GM19328 (cell line): Measurements from ENCODE around the gene PDIA2.

Experiments used
- ATAC-seq: cut with Tn5 transposase; IDR thresholded peaks from one replicate; pipeline ENCODE4 v1.9.1; 2021; ENCODE audit warnings: mild to moderate bottlenecking, moderate library complexity; ENCODE audit not compliant: unreplicated experiment

PDIA2 gene

GRCh38 chr16:279531-279930 is 3.4 kb upstream of the PDIA2 start:
- ATAC-seq, result no peak

DNA sequence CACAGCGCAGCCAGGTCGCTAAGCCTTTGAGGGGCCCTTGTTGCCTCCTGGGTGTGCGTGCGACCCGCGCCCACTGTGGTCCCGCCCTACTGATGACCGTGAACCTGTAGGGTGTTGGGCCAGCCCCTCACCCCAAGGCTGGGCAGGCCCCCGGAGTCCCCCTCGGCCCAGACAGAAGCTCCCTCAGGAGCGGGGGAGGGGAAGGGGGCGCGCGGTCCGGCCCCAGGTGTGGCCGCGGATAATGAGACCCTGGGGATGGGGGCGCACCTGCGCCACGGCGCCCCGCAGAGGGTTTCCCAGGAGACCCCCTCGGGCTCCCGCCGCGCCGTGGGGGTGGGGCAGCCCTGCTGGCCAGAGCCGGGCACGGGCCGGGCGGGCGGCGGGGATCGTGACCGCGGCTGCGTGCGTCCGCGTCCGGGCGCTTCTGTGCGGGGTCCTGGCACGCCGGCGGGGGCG is 2.9 kb upstream of the PDIA2 start:
- no peak for ATAC-seq

- ATAC-seq, result no peak
These were observed 2.4 kb upstream of the PDIA2 start, which contains the start of gene ARHGDIG for GRCh38 chr16:280552-280951. Gene ARHGDIG (plus strand): TSS chr16:280591. CDS start chr16:280681, 90 bp downstream.

DNA sequence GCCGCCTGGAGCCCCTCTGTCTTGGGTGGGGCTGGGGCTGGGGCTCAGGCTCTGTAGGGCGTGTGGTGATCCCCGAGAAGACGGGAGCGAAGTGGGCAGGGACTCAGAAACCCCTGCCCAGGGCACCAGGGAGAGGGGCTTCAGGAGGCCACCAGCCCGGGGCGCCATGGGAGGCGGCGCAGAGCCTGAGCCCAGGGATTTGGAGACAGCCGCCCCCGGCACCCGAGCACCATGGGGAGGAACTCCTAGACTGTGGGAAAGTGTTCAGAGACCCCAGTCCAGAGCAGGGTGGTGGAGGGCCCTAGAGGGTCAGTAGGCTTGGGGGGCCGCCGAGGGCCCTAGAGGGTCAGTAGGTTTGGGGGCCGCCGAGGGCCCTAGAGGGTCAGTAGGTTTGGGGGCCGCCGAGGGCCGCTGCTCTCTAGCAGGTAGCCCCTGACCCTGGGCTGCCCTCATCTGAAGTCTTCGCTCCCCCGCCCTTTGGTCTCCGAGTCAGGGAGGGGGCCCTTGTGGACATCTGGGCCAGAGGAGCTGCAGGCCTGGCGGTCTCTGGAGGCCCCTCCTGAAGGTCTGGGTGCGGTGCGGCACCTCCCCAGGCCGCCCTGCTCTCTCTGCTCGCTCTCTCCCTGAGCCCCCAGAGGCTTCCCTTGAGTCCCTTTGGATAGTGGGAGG is 1.8 kb upstream of the PDIA2 start:
- no peak for ATAC-seq

- no peak for ATAC-seq
These were observed 1.2 kb upstream of the PDIA2 start for GRCh38 chr16:281660-282255.

DNA sequence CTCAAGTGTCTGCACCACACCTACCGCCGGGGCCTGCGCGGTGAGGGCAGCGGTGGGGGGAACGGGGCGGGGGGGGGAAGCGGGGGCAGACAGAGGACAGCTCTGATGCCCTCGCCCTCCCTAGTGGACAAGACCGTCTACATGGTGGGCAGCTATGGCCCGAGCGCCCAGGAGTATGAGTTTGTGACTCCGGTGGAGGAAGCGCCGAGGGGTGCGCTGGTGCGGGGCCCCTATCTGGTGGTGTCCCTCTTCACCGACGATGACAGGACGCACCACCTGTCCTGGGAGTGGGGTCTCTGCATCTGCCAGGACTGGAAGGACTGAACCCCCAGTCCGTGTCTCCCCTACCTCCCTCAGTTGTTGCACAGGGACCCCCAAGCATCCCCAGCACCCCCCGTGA is 473 bp upstream of the PDIA2 start:
- ATAC-seq, result no peak

GRCh38 chr16:284204-285120 is 1.5 kb downstream of the PDIA2 start:
- ATAC-seq, result no peak

DNA sequence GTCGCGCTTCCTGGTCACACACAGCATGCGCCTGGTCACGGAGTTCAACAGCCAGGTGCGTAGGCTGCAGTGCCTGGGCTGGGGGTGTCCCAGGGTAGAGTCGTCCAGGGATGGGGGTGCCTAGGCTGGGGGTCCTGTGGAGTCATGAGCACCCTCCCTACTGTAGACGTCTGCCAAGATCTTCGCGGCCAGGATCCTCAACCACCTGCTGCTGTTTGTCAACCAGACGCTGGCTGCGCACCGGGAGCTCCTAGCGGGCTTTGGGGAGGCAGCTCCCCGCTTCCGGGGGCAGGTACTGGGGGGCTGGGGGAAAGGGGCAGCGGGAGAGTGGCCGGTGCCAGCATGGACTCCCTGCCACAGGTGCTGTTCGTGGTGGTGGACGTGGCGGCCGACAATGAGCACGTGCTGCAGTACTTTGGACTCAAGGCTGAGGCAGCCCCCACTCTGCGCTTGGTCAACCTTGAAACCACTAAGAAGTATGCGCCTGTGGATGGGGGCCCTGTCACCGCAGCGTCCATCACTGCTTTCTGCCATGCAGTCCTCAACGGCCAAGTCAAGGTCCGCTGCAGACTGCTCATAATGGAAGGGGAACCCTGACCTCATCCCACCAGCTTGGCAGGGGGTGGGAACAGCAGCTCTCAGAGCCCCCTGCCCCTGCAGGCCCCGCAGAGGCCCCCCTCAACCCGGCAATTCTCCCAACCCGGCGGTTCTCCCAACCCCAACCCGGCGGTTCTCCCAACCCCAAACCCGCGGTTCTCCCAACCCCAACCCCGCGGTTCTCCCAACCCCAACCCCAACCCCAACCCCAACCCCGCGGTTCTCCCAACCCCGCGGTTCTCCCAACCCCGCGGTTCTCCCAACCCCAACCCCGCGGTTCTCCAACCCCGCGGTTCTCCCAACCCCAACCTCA is 2.4 kb downstream of the PDIA2 start:
- no peak for ATAC-seq

- no peak for ATAC-seq
These were observed 3.7 kb downstream of the PDIA2 start for GRCh38 chr16:286491-287297.

DNA sequence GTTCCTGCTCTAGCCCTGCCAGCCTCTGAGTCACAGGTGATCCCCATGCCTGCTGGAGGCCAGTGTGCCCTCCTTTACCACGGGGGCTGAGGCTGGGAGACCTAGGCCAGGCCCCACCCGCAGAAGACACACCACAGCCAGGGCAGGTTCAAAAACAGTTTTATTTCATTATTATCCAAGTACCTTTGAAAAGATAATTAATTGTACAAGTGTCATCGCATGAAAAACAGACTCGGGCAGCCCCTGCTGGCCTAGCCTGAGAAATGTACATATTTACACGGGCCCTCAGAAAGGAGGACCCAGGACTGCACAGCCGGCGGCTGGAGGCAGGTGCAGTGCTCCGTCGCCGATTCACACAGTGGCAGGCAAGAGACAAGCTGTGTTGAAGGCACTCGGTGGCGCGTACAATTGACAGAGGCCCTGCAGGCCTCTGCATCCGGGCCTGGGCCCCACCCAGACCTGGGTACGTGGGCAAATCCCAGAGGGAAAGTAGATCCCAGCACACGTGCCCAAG is 4.4 kb downstream of the PDIA2 start:
- ATAC-seq, result no peak

DNA sequence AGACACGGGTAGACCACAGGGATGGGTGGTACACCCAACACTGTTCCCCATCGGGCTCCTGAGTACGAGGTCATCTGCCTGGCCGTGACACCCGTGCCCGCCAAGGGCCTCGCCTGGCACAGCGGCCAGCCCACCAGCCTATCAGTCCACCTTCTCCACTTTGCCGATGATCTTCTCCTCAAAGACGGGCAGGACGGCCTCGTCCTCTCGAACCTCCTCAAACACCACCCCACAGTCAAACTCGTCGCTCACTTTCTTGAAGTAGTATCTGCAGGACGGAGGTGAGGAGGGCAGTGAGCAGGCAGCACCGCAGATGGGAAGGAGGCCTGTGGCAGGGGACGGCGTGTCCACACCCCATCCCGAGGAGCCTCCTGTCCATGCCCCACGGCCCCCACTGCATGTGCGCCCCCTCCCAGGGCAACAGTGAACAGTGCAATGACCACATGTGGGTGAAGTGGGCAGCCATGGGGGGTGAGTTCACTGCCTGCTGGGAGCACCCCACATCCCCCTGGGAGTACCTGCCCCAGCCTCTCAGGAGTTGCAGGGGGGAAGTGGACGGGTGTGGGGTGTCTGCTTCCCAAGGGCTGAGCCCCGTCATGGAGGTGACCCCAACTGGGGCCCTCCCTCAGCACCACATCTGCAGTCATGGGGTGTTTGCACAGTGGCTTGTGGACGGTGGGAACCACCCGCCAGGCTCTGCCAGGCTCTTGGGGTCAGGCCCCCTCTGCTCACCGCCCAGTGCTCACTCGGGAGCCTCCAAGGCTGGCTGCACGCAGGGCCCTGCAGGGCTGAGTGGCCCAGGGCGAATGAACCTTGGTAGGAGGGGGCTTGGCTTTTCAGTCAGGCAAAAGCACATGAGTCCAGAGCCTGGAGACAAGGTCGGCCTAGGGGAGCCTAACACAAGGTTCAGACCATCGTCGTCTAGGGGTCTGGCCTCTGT is 5.3 kb downstream of the PDIA2 start:
- no peak for ATAC-seq

- no peak for ATAC-seq
These were observed 6.5 kb downstream of the PDIA2 start for GRCh38 chr16:289395-289997.

DNA sequence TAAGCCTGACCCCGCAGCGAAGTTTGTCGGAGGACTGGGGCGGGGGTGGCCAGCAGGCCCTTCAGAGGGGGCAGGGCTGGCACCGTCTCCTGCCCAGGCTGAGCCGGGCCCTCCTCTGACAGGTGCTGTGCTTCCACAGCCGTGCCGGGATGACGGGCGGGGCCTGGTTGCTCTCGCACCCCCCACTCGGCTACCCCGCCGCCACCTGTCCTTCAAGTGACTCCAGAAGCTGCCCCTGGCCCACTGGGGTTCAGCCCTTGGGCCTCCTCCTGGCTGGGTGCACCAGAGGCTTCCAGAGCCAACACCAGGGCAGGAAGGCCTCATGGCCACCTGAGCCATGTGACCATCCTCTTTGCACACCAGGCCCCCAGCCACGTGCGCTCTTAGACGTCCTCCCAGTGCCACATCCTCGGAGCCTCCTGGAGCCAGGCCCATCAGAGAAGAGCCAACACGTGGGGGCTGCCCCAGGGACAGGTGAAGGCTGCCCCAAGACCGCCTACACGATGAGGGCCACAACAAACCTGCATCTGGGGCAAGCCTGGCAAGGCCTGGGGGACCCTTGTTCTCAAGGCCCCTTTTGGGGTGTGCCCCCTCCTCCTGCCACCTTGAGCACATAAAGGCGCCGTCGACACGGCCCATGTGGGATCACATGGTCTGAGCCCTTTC is 7.2 kb downstream of the PDIA2 start:
- no peak for ATAC-seq

GRCh38 chr16:290681-291405 is 7.9 kb downstream of the PDIA2 start:
- ATAC-seq, result no peak

DNA sequence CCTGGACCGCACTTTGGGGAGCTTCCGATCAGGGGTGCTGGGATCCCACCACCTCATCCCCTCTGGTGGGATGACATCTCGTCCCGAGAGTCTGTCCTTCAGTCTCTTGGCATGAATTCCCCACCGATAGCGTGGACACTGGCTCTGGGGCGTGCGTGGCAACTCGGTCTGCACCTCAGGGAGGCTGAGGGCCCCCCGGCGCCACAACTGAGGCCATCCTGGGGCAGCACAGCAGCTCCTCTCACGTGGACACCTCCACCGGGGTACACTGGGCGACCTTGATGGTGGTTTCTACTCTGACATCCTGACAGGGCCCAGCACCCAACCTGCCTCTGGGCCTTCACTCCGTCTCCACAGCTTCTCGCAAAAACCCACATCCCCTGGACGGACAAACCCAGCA is 8.6 kb downstream of the PDIA2 start:
- no peak for ATAC-seq

DNA sequence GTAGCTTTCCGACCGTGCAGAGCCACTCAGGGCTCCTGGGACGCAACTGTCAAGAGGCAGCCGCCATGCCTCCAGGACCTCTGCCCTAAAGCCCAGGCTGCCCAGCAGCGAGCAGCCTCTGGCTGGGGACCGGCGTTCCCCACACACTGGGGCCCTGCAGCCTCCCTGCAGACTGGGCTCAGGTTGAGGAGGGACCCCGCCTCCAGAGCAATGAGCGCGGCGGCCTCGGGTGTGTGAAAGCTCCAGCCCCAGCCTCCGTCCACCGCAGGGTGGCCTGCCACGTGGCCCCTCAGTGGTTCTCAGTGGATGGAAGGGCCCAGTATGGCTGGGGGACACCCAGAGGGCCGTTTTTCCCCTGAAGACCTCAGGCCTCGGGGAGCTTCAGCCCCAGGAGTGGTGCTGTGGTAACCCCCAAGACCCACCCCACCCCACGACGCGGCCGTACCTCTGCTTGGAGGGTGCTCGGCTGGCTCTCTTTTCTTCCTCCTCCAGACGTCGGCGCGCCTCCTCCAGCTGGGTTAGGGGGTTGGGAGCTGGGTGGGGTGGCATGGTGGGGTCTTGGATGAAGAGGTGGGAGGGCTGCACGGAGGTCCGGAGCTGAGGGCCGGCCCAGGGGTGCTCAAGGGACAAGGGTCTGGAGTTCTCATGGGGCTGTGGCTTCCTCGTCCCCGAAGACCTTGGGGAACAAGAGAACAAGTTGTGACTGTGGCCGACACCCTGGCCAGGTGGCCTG is 10.2 kb downstream of the PDIA2 start:
- ATAC-seq, result no peak
